GM19438 (cell line): Measurements from ENCODE around the gene HMGCLL1.

ENCODE experiments used
- ATAC-seq: cut with Tn5 transposase; IDR thresholded peaks from one replicate; pipeline ENCODE4 v1.9.1; 2021; ENCODE audit warnings: low read depth; ENCODE audit not compliant: unreplicated experiment

Gene HMGCLL1

DNA sequence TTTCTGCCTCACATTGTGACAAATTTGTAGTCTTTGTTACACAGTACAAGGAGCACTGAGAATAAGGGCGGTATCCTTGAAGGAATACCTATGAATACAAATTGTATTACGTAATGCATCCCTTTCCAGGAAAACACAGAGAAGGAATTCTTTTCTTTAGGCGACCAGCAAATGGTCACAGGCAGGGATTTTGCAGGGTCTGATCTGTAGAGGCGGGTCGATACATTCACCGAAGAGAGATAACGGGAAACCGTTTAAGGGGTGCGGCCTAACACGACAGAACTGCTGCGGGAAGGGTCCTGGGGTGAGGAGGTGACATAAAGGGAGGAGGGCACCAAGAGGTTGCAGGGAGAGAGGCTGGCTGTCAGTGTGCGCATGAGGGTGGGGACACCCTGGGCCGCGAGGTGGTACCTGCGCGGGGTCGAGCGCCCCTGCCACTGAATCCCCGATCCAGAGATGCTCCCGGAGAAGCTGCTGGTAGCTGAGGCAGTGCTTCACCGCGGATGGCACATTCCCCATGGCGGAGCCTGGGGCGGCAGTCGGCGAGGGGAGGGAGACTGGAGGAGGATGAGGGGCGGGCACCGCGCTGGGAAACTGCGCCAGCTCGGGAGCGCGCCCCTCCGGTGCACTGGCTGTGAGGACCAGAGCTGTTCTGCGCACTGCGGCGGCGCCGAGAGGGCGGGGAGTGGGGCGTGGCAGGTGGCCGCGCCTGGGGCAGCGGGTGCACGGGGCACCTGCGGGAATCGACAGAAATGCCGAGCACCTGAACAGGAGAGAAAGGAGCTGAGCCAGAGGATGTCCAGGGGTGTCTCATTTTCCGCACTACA, at the start of gene HMGCLL1:
HMGCLL1 (minus strand) TSS at position 656 of the 827 bp plus-strand sequence; CDS start at position 519, 137 bp downstream.
- ATAC-seq: no peak

DNA sequence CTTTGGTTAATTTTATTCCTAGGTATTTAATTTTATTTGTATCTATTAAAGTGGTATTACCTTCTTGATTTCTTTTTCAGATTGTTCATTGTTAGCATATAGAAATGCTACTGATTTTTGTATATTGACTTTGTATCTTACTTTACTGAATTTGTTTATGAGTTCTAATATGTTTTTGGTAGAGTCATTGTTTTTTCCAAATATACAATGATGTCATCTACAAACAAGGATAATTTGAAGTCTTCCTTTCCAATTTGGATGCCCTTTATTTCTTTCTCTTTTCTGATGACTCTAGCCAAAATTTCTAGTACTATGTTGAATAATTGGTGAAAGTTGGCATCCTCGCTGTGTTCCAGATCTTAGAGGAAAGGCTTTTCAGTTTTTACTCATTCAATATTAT, 43.0 kb upstream of the HMGCLL1 start:
- ATAC-seq: no peak

DNA sequence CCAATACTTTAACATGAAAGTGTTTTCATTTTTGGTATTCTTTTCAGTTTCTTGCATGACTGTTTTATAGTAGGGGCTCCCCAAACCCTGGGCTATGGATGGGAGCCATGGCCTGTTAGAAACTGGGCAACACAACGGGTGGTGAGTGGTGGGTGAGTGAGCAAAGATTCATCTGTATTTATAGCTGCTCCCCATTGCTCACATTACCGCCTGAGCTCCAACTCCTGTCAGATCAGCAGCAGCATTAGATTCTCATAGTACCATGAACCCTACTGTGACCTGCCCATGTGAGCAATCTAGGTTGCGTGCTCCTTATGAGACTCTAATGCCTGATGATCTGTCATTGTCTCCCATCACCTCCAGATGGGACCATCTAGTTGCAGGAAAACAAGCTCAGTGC, 42.3 kb upstream of the HMGCLL1 start:
- no peak for ATAC-seq

DNA sequence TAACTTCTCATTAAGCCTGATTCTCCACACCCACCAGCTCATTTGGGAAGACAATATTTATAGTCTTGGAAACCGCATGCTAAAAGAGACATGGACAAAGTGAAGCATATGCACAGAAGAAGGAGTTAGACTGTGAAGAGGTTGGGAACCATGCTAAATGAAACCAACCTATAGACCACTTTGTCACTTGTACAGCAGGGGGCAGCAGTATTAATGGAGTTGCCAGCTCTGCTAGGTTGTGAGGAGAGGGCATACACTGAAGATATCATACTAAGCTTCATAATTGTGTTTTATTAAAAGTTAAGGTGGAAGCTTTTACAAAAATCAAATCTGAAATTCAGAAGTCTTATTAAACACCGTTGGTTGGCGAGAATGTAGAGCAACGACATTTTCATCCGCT, 38.3 kb upstream of the HMGCLL1 start:
- ATAC-seq: no peak

DNA sequence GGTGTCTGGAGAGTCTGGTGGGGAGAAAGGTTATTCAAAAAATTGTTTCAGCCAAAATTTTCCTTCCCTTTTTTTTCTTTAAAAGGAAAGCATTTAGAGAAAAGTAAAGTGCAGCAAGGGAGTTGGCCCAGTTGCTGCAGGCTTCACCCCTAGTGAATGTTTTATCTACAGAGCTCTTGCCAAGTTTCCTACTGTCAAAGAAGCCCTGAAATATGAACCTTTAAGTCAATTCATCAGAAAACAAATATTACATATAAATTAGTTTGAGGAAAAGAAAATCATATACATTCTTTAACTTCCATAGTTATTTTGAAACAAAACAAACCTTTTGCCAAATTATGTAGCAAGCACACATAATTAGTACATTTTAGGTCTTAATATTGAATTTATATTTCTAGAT, 25.0 kb upstream of the HMGCLL1 start:
- ATAC-seq: no peak

DNA sequence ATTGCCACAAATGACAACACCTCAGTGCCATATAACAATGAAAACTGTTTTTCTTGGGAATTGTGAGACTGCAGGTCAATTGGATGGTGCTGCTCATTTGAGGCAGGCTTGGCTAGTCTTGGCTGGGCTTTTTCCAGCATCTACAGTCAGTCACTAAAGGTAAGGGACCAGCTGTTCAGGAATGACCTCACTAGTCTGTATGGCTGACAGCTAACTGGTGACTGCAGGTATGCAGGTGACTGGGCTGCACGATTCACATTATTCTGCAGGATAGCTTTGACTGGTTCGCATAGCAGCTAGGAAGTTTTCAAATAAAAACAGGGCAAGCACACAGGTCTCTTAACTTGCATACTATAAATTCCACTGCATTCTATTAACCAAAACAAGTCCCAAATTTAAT, 22.1 kb upstream of the HMGCLL1 start:
- ATAC-seq: no peak

DNA sequence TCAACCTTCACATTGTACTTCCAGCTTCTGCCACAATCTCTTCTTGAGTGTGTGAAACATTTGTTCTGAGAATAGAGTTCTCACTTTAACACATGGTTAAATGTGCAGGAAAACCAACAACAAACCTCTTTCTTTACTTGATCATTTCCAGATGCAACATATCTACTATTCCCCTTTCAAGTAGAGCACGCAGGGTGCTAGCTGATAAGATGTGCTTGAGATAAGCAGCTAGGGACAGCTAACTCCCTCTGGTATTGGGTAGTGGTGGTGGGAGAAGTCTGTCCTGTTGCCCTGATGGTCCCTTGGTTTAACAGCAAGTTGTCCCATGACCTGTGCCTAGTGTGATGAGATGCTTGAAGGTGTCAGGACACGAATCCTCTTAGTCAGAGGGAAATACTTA, 15.4 kb upstream of the HMGCLL1 start:
- ATAC-seq: no peak

DNA sequence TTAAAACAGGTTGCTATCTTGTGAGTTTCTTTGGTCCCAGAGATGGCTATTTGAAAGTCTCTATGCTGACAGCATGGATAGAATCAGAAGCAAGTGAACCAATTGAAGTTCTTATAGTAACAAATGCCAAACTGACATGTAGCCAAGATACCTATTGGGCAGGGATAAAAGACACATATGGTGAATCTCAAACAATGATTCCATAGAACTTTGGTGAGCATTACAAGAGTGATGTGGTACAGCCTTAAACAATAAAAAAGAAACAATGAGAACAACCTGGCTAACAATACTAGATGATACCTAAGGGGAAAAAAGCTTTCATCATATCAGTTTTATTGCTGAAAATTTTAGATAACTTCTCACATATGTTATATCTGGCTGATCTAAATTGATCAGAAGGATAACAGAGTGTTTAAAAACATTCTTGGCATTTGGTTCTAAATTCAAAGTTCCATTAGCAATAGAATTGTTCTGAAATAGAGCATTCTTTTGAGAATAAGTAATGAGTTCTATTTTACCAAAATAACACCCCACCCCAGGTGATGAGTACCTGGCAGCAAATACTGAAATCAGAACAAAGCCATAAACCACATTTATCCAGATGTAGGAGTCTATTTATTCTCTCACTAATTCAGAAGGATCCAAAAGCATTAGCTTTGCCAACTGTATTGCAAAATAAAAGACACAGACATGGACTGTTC, 5.8 kb upstream of the HMGCLL1 start:
- no peak for ATAC-seq

DNA sequence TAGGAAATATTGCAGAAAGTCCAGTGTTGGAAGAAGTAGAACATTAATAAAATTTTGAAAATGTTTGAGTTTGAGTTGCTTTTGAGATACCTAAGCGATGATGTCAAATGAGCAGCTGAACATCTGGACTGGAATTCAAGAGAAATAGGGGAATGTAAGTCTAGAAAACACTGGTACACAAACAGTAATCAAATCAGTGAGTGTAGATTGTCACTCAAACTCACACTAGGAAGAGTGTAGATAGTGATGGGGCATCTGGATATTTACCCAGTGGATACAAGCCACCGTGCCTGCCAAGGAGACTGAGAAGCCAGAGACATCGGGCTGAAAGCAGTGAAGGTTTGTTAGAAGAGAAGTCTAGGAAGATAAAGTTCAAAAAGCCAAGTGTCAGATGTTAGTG, 2.2 kb downstream of the HMGCLL1 start:
- no peak for ATAC-seq

DNA sequence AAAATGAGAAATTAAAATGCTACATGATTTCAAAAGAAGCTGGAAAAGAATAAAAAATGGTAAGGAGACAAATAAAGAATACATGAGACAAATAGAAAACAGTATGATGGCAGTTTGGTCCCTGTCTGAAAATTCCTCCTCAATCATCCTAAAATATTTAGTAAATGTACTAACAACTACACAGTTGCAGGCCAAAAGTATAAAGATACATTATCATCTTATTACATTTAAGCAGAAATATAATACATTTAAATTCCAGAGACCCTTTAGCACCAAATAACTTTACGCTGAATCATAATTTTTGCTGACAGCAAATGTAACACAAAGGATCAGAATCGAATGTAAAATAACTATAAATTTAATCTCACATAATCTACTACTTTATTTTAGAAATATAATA, 4.4 kb downstream of the HMGCLL1 start:
- ATAC-seq: no peak

DNA sequence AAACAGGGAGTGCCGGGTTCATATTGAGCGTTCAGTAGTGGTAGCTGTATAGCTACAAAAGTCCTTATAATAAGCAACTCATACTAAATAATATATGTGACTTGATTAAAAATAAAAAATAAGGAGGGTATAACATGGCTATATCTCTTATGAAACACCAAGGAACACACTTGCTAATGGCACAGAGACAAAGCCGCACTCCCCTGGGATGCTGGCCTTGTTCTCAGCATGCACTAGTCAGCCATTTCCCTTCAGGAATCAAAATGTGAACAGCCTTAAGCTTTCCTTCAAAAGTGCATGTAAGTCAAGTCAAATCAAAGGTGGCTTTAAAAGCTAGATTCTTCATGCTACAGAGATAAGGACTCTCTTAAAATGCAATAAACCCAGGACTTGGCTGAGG, 9.4 kb downstream of the HMGCLL1 start:
- ATAC-seq: no peak

DNA sequence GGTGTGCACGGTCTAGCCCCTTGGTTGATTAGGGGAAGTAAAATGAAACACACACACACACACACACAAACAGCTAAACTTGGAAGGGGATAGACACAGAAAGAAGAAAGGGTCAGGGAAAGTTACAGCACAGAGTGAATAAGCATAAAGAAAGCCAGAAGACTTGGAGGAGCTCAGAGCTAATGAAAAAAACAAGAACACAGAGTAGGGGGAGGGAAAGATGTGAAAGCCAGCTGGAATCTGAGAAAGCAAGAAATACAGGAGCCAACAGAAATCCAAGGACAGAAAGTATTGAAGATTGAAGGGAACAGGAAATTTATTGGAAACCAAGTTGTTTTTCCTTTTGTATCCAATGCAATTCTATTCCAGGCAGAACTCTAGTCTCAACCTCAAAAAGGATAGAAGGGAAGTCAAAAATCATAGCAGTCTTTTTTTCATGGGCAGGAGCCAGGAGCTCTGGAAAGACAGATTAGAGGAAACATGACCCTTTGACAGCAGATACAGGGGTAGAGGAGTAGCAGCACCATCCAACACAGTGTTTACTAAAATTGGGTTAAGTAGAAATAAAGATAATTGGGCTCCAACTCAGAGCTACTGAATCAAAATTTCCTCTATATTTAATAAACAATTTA, 10.1 kb downstream of the HMGCLL1 start:
- ATAC-seq: no peak

DNA sequence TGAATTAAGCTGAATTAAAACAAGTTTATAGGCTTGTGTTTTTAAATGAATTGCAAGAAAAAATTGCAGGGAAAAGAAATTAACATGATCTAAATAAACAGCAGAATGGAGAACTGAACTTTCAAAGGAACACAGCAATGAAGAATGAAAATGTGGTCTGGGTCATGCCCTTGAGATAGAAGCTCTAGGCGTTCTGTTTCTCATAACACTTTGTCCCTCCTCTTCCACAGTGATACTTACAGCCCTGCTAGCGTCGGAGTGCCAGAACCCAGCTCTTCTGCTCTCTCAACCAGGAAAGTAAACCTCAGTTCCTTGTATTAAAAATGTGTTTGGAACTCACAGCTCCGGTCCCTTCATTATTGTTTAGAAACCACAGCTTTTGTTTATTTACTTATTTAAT, 11.4 kb downstream of the HMGCLL1 start:
- no peak for ATAC-seq

DNA sequence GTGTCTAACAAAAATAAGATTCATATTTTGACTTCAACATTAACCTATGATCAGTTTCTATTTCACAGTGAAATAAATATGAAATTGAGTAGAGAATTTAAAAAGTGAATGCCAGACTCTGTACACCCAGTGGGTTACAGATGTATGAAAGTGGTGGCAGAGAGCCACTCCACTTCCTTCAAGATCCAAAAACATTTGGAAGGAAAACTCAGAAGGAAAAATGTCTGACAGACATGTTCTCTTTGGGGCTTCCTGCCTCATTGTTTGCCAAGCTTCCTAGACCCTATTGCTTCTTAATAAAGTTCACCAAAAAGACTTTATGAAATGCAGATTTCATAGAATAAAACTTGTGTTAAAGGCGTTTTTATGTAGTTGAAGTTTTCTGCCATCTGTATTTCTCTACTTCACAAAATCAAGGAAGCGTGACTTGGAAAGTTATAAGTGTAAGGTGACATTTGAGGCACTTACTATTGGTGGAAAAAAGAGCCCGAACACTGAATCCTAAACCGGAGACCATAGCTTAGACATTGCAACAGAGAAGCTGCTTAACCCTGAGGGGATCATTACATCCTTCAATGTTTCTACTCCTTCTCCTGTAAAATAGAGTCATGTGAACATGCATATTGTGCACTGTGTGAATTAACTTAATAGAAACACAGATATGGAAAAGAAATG, 12.8 kb downstream of the HMGCLL1 start:
- ATAC-seq: no peak

DNA sequence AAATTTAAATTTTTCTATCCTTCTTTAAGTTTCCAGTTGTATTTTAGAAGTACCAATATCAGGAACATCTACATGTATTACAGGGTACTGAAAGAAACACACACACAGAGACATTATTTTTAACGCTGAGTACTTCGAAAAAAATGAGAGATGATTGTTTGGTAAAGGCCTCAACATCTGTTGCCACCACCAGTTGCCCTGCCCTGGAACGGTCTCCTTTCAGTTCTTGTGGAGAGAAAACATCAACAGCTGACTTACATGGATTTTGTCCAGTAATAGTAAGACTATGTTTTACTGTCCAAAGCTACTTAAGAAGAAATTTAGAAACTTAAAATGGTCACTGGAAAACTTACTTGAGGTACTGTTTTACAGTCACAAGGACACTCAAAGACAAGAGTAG, 16.7 kb downstream of the HMGCLL1 start:
- ATAC-seq: no peak

DNA sequence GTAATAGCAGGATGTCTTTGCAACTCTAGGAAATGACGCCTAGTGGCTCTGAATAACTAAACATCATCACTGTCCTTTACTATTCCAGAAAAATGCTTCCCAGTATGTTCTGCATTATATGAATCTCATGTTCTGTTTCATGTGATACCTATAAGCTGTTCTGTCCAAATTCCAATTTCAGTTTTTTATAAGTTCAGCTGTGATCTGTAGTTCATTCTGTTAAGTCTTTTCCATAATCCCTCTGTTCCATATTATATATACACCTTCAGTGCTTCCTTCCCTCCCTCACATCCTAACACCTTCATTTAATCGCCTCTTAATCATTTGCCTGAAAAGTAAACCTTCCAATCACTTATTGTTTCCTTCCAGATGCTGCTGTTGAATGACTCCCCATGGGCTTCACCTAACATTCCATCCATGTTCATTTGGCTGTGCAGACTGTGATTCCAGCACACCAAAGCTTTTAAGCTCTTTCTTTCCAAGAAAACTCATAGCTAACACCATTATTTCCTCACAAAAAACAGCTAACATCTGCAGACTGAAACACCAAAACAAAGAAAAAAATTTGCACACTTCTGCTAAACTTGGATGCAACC, 18.6 kb downstream of the HMGCLL1 start:
- ATAC-seq: no peak

DNA sequence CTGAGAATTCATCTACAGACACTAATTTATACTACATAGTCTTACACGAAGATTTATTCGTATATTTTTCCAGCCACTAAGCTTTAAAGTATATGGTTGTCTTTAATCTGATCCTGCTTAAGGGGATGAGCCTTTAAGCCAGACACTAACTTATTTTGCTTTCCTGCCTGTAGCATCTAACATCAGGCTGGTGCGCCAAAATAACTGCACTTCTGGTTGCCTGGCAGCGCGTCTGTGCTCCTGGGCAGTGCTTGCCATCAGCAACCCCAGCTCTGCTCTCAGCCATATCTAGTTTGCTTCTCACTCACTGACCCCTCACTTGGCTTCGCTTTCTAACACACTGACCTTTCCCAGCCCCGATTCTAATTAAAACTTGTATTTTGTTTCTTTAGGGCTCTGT, 21.8 kb downstream of the HMGCLL1 start:
- no peak for ATAC-seq

DNA sequence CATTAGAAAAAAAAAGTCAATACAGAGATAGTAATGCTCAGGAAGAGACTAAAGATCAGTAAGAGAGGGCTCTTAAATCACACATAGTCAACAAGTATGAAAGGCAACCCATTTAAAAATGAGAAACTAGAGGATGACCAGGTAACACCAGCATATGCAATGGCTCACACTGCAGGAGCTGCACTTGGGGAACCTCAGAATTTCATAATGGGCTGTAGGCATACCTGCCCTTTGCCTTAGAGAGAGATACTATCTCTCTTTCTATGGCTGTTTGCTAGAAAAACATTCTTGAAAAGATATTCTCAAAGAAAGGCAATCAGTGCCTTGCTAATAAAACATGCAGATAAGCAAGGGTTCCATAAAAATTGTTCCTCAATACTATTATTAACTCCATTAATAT, 33.2 kb downstream of the HMGCLL1 start:
- no peak for ATAC-seq

DNA sequence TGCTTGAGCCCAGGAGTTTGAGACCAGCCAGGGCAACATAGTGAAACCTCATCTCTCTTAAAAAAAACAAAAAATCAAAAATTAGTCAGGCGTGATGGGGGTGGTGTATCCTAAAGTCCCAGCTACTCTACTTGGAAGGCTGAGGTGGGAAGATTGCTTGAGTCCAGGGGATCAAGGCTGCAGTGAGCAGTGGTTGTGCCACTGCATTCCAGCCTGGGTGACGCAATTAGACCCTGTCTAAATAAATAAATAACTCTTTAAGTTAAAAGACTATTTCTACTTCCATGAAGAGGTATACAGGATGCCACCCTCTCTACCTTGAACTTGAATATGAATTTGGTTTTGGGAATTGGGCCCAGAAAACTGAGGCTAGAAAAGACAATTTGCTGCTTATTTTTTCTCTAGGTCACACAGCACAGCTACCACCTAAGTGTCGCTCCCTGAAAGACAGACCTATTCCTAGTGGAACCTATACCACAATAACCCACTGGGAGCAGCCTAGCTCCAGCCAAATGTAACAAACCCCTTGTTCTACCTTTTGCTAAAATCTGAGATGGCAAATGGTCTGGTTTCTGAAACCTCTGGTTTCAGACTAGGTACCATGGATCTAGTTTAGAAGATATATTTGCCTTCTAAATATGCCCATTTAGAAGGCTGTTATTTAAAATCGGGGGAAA, 35.2 kb downstream of the HMGCLL1 start:
- ATAC-seq: no peak

DNA sequence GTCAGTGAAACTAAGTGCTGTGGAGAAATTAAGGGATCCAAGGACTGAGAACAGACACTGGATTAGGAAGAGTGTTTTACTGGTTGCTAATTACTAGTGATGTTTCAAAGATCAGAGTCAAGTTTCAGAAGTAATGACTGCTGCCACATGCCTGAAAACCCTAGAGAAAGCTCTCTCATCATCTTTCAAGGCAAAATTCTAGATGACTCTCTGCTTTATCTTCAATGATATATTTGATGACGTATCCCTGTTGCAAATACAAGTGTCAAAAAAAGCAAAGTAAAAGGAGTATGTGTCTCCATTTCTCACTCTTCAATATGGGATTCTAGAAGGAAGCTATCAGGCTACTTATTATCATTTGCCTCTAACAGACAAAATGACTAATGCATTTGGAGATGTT, 38.0 kb downstream of the HMGCLL1 start:
- ATAC-seq: no peak
